OCI-LY1 (cell line): Measurements from ENCODE around the gene VEGFA.

ENCODE experiments used
- CTCF ChIP-seq: fragments of 200-600 bp; sonication (generic), shearing (Covaris generic); IDR thresholded peaks from 2 replicates; pipeline ENCODE4 v1.5.1; 2017; ENCODE audit warnings: mild to moderate bottlenecking, antibody characterized with exemption, low read length, moderate library complexity, mixed read lengths
- EZH2 ChIP-seq: fragments of 200-600 bp; sonication (generic), shearing (Covaris generic); IDR thresholded peaks from 2 replicates; pipeline ENCODE4 v1.8.0; 2017; ENCODE audit warnings: borderline replicate concordance, mixed run types, mild to moderate bottlenecking, antibody characterized with exemption, low read length, moderate library complexity, mixed read lengths

- TF ChIP-seq CTCF = no peak
- TF ChIP-seq EZH2 = no peak
These were observed 26.2 kb downstream of the VEGFA start for GRCh38 chr6:43796168-43796567.
